H1 (cell line): ENCODE measurements around the gene MIB1. TPM values are rescaled to one million over a fixed set of nuclear protein-coding genes. Genes with fewer than 3 reads are reported as not detected.

Source experiments
- BACH1 ChIP-seq: IDR thresholded peaks from 2 replicates; pipeline ENCODE4 v1.6.1; 2012; ENCODE audit warnings: low read length, improper control_type of control experiment
- CBX8 ChIP-seq: fragments of 300-800, 300-1000 bp; sonication (generic); IDR thresholded peaks from 2 replicates; pipeline ENCODE4 v1.7.1; 2016; ENCODE audit warnings: low read depth, low read length, borderline replicate concordance
- FOSL1 ChIP-seq: IDR thresholded peaks from 2 replicates; pipeline ENCODE4 v1.6.1; 2011; ENCODE audit warnings: mild to moderate bottlenecking, low read depth, low read length, moderate library complexity; ENCODE audit not compliant: insufficient read depth
- PHF8 ChIP-seq: fragments of 200-600 bp; sonication (generic); conservative IDR thresholded peaks from 2 replicates; pipeline ENCODE4 v1.7.1; 2012; ENCODE audit warnings: low read depth, mild to moderate bottlenecking, inconsistent platforms, low read length, moderate library complexity
- POU5F1 ChIP-seq: IDR thresholded peaks from 2 replicates; pipeline ENCODE4 v1.6.1; 2011; ENCODE audit warnings: low read depth, mild to moderate bottlenecking, low read length, moderate library complexity
- SAP30 ChIP-seq: fragments of 300-600 bp; sonication (generic); IDR thresholded peaks from 2 replicates; pipeline ENCODE4 v1.7.1; 2012; ENCODE audit warnings: low read length, moderate library complexity, mild to moderate bottlenecking, inconsistent platforms; ENCODE audit not compliant: insufficient read depth, insufficient replicate concordance
- SRF ChIP-seq: IDR thresholded peaks from 2 replicates; pipeline ENCODE4 v1.6.1; 2011; ENCODE audit warnings: mild to moderate bottlenecking, low read depth, low read length, moderate library complexity
- TAF1 ChIP-seq: IDR thresholded peaks from 2 replicates; pipeline ENCODE4 v1.6.1; 2011; ENCODE audit warnings: mild to moderate bottlenecking, low read depth, low read length
- TBP ChIP-seq: IDR thresholded peaks from 2 replicates; pipeline ENCODE4 v1.6.1; 2011; ENCODE audit warnings: low read depth, low read length, improper control_type of control experiment
- polyA plus RNA-seq, 7 experiments: library from polyadenylated mRNA; depleted of rRNA in 3 of 7; stranded (reverse) in 5 of 7; unstranded in 2 of 7; fragments of >200 nt in 5 of 7; fragments of 200-250 nt in 2 of 7; gene quantifications; 1 replicate in 5 of 7; 2 replicates in 1 of 7; 4 replicates in 1 of 7; pipeline versions ENCODE4 v1.2.1 to v1.2.3, GENCODE V29; 2011 to 2013; ENCODE audit warnings: missing spikeins in 2 of 7, mixed read lengths in 2 of 7
- total RNA-seq: library from RNA; stranded (reverse); fragmentation: NEBNext Ultra II Directional; extraction: Animal tissue kit (Norgen Biotek cat#: 25700); gene quantifications from 2 replicates; pipeline ENCODE4 v1.2.1, GENCODE V29; 2021
- TF ChIP-seq, protein P1 (sequence below): fragments of 300-600 bp; sonication (generic); IDR thresholded peaks from 2 replicates; pipeline ENCODE4 v1.7.1; 2012; ENCODE audit warnings: low read length, moderate library complexity, mild to moderate bottlenecking, inconsistent platforms; ENCODE audit not compliant: insufficient replicate concordance

MIB1 gene
- total and polyA plus RNA-seq, 2 of the 8 experiments (the other 6 are each of a cell fraction or from before 2014, with no cell fraction given): 8.2 to 60.3 TPM

DNA sequence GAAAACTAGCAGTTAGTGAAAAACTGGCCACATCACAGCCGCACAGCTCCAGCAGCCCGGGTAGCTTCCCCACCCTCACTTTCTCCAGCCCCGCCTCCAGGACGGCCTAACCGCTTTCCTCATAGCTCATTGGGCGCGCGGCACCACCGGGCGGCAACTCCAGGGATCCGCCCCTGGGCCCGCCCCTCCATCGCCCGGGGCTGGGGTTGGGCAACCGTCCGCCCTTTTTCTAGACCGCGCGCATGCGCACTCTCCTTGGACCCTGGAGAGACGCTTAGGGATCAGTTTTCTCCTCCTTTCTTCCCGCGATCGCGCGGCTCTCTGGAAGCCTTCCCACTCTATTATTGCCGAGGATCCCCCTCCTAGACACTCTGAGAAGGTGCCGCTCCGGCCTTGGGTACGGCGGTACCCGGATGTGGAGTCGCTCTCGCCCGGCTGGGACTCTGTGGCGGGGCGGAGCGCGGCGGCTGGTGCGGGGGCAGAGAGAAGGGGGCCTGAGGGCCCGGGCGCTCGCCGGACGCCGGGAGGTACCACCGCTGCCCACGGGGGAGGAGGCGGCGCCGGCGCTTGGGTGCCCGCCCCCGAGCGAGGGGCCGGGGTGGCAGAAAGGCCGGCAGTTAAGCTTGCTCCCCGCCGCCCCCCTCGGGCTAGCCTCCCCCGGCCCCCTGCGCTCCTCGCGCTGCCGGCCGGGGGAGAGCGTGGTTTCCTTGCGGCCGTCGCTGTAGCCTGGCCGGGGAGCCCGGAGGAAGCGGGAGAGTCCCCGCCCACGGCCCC, at the start of gene MIB1 (continued):
- no peak for TF ChIP-seq SAP30
- TF ChIP-seq SRF: no peak
- peak; percentile 43; the same call in 1 of the 2 replicates for TF ChIP-seq BACH1
- TF ChIP-seq FOSL1: no peak
- TF ChIP-seq, protein P1, sequence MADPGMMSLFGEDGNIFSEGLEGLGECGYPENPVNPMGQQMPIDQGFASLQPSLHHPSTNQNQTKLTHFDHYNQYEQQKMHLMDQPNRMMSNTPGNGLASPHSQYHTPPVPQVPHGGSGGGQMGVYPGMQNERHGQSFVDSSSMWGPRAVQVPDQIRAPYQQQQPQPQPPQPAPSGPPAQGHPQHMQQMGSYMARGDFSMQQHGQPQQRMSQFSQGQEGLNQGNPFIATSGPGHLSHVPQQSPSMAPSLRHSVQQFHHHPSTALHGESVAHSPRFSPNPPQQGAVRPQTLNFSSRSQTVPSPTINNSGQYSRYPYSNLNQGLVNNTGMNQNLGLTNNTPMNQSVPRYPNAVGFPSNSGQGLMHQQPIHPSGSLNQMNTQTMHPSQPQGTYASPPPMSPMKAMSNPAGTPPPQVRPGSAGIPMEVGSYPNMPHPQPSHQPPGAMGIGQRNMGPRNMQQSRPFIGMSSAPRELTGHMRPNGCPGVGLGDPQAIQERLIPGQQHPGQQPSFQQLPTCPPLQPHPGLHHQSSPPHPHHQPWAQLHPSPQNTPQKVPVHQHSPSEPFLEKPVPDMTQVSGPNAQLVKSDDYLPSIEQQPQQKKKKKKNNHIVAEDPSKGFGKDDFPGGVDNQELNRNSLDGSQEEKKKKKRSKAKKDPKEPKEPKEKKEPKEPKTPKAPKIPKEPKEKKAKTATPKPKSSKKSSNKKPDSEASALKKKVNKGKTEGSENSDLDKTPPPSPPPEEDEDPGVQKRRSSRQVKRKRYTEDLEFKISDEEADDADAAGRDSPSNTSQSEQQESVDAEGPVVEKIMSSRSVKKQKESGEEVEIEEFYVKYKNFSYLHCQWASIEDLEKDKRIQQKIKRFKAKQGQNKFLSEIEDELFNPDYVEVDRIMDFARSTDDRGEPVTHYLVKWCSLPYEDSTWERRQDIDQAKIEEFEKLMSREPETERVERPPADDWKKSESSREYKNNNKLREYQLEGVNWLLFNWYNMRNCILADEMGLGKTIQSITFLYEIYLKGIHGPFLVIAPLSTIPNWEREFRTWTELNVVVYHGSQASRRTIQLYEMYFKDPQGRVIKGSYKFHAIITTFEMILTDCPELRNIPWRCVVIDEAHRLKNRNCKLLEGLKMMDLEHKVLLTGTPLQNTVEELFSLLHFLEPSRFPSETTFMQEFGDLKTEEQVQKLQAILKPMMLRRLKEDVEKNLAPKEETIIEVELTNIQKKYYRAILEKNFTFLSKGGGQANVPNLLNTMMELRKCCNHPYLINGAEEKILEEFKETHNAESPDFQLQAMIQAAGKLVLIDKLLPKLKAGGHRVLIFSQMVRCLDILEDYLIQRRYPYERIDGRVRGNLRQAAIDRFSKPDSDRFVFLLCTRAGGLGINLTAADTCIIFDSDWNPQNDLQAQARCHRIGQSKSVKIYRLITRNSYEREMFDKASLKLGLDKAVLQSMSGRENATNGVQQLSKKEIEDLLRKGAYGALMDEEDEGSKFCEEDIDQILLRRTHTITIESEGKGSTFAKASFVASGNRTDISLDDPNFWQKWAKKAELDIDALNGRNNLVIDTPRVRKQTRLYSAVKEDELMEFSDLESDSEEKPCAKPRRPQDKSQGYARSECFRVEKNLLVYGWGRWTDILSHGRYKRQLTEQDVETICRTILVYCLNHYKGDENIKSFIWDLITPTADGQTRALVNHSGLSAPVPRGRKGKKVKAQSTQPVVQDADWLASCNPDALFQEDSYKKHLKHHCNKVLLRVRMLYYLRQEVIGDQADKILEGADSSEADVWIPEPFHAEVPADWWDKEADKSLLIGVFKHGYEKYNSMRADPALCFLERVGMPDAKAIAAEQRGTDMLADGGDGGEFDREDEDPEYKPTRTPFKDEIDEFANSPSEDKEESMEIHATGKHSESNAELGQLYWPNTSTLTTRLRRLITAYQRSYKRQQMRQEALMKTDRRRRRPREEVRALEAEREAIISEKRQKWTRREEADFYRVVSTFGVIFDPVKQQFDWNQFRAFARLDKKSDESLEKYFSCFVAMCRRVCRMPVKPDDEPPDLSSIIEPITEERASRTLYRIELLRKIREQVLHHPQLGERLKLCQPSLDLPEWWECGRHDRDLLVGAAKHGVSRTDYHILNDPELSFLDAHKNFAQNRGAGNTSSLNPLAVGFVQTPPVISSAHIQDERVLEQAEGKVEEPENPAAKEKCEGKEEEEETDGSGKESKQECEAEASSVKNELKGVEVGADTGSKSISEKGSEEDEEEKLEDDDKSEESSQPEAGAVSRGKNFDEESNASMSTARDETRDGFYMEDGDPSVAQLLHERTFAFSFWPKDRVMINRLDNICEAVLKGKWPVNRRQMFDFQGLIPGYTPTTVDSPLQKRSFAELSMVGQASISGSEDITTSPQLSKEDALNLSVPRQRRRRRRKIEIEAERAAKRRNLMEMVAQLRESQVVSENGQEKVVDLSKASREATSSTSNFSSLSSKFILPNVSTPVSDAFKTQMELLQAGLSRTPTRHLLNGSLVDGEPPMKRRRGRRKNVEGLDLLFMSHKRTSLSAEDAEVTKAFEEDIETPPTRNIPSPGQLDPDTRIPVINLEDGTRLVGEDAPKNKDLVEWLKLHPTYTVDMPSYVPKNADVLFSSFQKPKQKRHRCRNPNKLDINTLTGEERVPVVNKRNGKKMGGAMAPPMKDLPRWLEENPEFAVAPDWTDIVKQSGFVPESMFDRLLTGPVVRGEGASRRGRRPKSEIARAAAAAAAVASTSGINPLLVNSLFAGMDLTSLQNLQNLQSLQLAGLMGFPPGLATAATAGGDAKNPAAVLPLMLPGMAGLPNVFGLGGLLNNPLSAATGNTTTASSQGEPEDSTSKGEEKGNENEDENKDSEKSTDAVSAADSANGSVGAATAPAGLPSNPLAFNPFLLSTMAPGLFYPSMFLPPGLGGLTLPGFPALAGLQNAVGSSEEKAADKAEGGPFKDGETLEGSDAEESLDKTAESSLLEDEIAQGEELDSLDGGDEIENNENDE: no peak
- no peak for TF ChIP-seq CBX8
- peak; percentile 85; the same call in 1 of the 2 replicates for TF ChIP-seq TAF1
- TF ChIP-seq PHF8: peak; percentile 87
- TF ChIP-seq TBP: peak; percentile 64
- no peak for TF ChIP-seq POU5F1
